Measurements from ENCODE around the gene BCL7A.
A peak's percentile ranks its signal among the peaks of the same experiment; 100 is the strongest.

Gene BCL7A

GRCh38 chr12:122079033-122079531 lies 57.4 kb downstream of the BCL7A start:
- DNase-seq (ENCODE audit: low spot score) = no peak

- no peak for DNase-seq (ENCODE audit: low spot score)
These were observed 57.9 kb downstream of the BCL7A start for GRCh38 chr12:122079532-122080081.

- DNase-seq (ENCODE audit: low spot score) = peak; percentile 76
These were observed 58.7 kb downstream of the BCL7A start for GRCh38 chr12:122080149-122081082.

GRCh38 chr12:122081083-122081696 lies 59.5 kb downstream of the BCL7A start:
- DNase-seq (ENCODE audit: low spot score) = no peak

GRCh38 chr12:122081697-122082221 lies 60.1 kb downstream of the BCL7A start:
- no peak for DNase-seq (ENCODE audit: low spot score)

- DNase-seq (ENCODE audit: low spot score) = no peak
These were observed 61.1 kb downstream of the BCL7A start for GRCh38 chr12:122082621-122083356.

GRCh38 chr12:122084857-122085405 lies 63.2 kb downstream of the BCL7A start:
- no peak for DNase-seq (ENCODE audit: low spot score)

- DNase-seq (ENCODE audit: low spot score) = no peak
These were observed 63.9 kb downstream of the BCL7A start for GRCh38 chr12:122085591-122085990.

- no peak for DNase-seq (ENCODE audit: low spot score)
These were observed 64.4 kb downstream of the BCL7A start for GRCh38 chr12:122086116-122086515.

GRCh38 chr12:122086641-122087285 lies 65.1 kb downstream of the BCL7A start:
- no peak for DNase-seq (ENCODE audit: low spot score)

- DNase-seq (ENCODE audit: low spot score) = no peak
These were observed 65.9 kb downstream of the BCL7A start for GRCh38 chr12:122087431-122088178.

GRCh38 chr12:122088179-122088810 lies 66.6 kb downstream of the BCL7A start:
- no peak for DNase-seq (ENCODE audit: low spot score)

GRCh38 chr12:122089077-122089476 lies 67.4 kb downstream of the BCL7A start:
- no peak for DNase-seq (ENCODE audit: low spot score)

- peak; percentile 58 for DNase-seq (ENCODE audit: low spot score)
These were observed 69.3 kb downstream of the BCL7A start for GRCh38 chr12:122090759-122091515.

- no peak for DNase-seq (ENCODE audit: low spot score)
These were observed 71.6 kb downstream of the BCL7A start for GRCh38 chr12:122093098-122093883.

GRCh38 chr12:122094137-122094734 lies 72.6 kb downstream of the BCL7A start:
- no peak for DNase-seq (ENCODE audit: low spot score)

GRCh38 chr12:122094735-122095631 lies 73.3 kb downstream of the BCL7A start:
- DNase-seq (ENCODE audit: low spot score) = no peak
